ENCODE measurements around the gene NEUROD2.

The NEUROD2 gene

GRCh38 chr17:39642291-39643074, 34.8 kb upstream of the NEUROD2 start:
- H3K27me3 ChIP-seq (ENCODE audit: control insufficient read depth, insufficient read depth, low read length): no peaks in the 10 kb centered on the region
- H3K9me3 ChIP-seq (ENCODE audit: control insufficient read depth, insufficient read depth, low read length): no peaks in the 10 kb centered on the region
- H3K4me3 ChIP-seq (ENCODE audit: low read length): no peak overlapping the region
- no peak overlapping the region for H3K27ac ChIP-seq (ENCODE audit: low read length)
- no peak for DNase-seq (ENCODE audit: low read depth, low spot score)
- no peaks in the 10 kb centered on the region for H3K36me3 ChIP-seq (ENCODE audit: control insufficient read depth, insufficient read depth, low read length)
- 0 out of 2 replicates have a peak, but pooled peaks cover 6% of the 10 kb centered on the region for H3K4me1 ChIP-seq (ENCODE audit: control insufficient read depth, insufficient read depth, low read length)
- no CpG with 5 or more reads among the region's 9 CpGs for WGBS (ENCODE audit: insufficient coverage, insufficient read length)

GRCh38 chr17:39641883-39642282, 34.2 kb upstream of the NEUROD2 start:
- Histone ChIP-seq H3K9me3 (ENCODE audit: control insufficient read depth, insufficient read depth, low read length) (no peaks in the 10 kb centered on the region), H3K4me1 (ENCODE audit: control insufficient read depth, insufficient read depth, low read length) (0 out of 2 replicates have a peak, but pooled peaks cover 6% of the 10 kb centered on the region), H3K27ac (ENCODE audit: low read length) (no peak overlapping the region), H3K36me3 (ENCODE audit: control insufficient read depth, insufficient read depth, low read length) (no peaks in the 10 kb centered on the region), H3K4me3 (ENCODE audit: low read length) (no peak overlapping the region), H3K27me3 (ENCODE audit: control insufficient read depth, insufficient read depth, low read length) (no peaks in the 10 kb centered on the region)
- WGBS (ENCODE audit: insufficient coverage, insufficient read length): no CpG with 5 or more reads among the region's 7 CpGs
- DNase-seq (ENCODE audit: low read depth, low spot score): no peak

GRCh38 chr17:39641097-39641496, 33.4 kb upstream of the NEUROD2 start:
- Histone ChIP-seq H3K9me3 (ENCODE audit: control insufficient read depth, insufficient read depth, low read length) (no peaks in the 10 kb centered on the region), H3K4me3 (ENCODE audit: low read length) (no peak overlapping the region), H3K27me3 (ENCODE audit: control insufficient read depth, insufficient read depth, low read length) (no peaks in the 10 kb centered on the region), H3K27ac (ENCODE audit: low read length) (no peak overlapping the region), H3K4me1 (ENCODE audit: control insufficient read depth, insufficient read depth, low read length) (peaks cover 7% of the 10 kb centered on the region; the same call in 1 of the 2 replicates), H3K36me3 (ENCODE audit: control insufficient read depth, insufficient read depth, low read length) (no peaks in the 10 kb centered on the region)
- no CpG with 5 or more reads among the region's 4 CpGs for WGBS (ENCODE audit: insufficient coverage, insufficient read length)
- no peak for DNase-seq (ENCODE audit: low read depth, low spot score)

- no peak for DNase-seq (ENCODE audit: low read depth, low spot score)
- Histone ChIP-seq H3K36me3 (ENCODE audit: control insufficient read depth, insufficient read depth, low read length) (no peaks in the 10 kb centered on the region), H3K27ac (ENCODE audit: low read length) (no peak overlapping the region), H3K9me3 (ENCODE audit: control insufficient read depth, insufficient read depth, low read length) (no peaks in the 10 kb centered on the region), H3K27me3 (ENCODE audit: control insufficient read depth, insufficient read depth, low read length) (no peaks in the 10 kb centered on the region), H3K4me3 (ENCODE audit: low read length) (no peak overlapping the region), H3K4me1 (ENCODE audit: control insufficient read depth, insufficient read depth, low read length) (peaks cover 9% of the 10 kb centered on the region; the same call in 1 of the 2 replicates)
- no CpG with 5 or more reads among the region's 4 CpGs for WGBS (ENCODE audit: insufficient coverage, insufficient read length)
These were observed 32.9 kb upstream of the NEUROD2 start for GRCh38 chr17:39640591-39641031.

- WGBS (ENCODE audit: insufficient coverage, insufficient read length): no CpG with 5 or more reads among the region's 11 CpGs
- no peaks in the 10 kb centered on the region for H3K36me3 ChIP-seq (ENCODE audit: control insufficient read depth, insufficient read depth, low read length)
- H3K27ac ChIP-seq (ENCODE audit: low read length): no peak overlapping the region
- DNase-seq (ENCODE audit: low read depth, low spot score): no peak
- H3K4me1 ChIP-seq (ENCODE audit: control insufficient read depth, insufficient read depth, low read length): peaks cover 9% of the 10 kb centered on the region; the same call in 1 of the 2 replicates
- no peaks in the 10 kb centered on the region for H3K27me3 ChIP-seq (ENCODE audit: control insufficient read depth, insufficient read depth, low read length)
- no peaks in the 10 kb centered on the region for H3K9me3 ChIP-seq (ENCODE audit: control insufficient read depth, insufficient read depth, low read length)
- H3K4me3 ChIP-seq (ENCODE audit: low read length): no peak overlapping the region
These were observed 32.1 kb upstream of the NEUROD2 start for GRCh38 chr17:39639566-39640458.

GRCh38 chr17:39639043-39639442, 31.3 kb upstream of the NEUROD2 start:
- Histone ChIP-seq H3K27me3 (ENCODE audit: control insufficient read depth, insufficient read depth, low read length) (no peaks in the 10 kb centered on the region), H3K27ac (ENCODE audit: low read length) (no peak overlapping the region), H3K4me3 (ENCODE audit: low read length) (no peak overlapping the region), H3K36me3 (ENCODE audit: control insufficient read depth, insufficient read depth, low read length) (no peaks in the 10 kb centered on the region), H3K9me3 (ENCODE audit: control insufficient read depth, insufficient read depth, low read length) (no peaks in the 10 kb centered on the region), H3K4me1 (ENCODE audit: control insufficient read depth, insufficient read depth, low read length) (peaks cover 8% of the 10 kb centered on the region; the same call in 1 of the 2 replicates)
- no peak for DNase-seq (ENCODE audit: low read depth, low spot score)
- WGBS (ENCODE audit: insufficient coverage, insufficient read length): no CpG with 5 or more reads among the region's 2 CpGs

- no CpG with 5 or more reads among the region's 7 CpGs for WGBS (ENCODE audit: insufficient coverage, insufficient read length)
- H3K27ac ChIP-seq (ENCODE audit: low read length): no peak overlapping the region
These were observed 30.6 kb upstream of the NEUROD2 start for GRCh38 chr17:39638317-39638716.

GRCh38 chr17:39636927-39637736, 29.4 kb upstream of the NEUROD2 start, which contains the start of gene STARD3:
STARD3 (plus strand) TSS chr17:39637144; CDS start chr17:39653532, 16,388 bp downstream.
- H3K4me1 ChIP-seq (ENCODE audit: control insufficient read depth, insufficient read depth, low read length): peaks cover 5% of the 10 kb centered on the region
- no CpG with 5 or more reads among the region's 69 CpGs for WGBS (ENCODE audit: insufficient coverage, insufficient read length)

More at GRCh38 chr17:39638317-39638716, 30.6 kb upstream of the NEUROD2 start:
- Histone ChIP-seq H3K9me3 (ENCODE audit: control insufficient read depth, insufficient read depth, low read length) (no peaks in the 10 kb centered on the region), H3K36me3 (ENCODE audit: control insufficient read depth, insufficient read depth, low read length) (no peaks in the 10 kb centered on the region), H3K4me3 (ENCODE audit: low read length) (no peak overlapping the region), H3K4me1 (ENCODE audit: control insufficient read depth, insufficient read depth, low read length) (peaks cover 7% of the 10 kb centered on the region), H3K27me3 (ENCODE audit: control insufficient read depth, insufficient read depth, low read length) (no peaks in the 10 kb centered on the region)
- no peak for DNase-seq (ENCODE audit: low read depth, low spot score)

GRCh38 chr17:39636587-39636926, 28.8 kb upstream of the NEUROD2 start:
- WGBS (ENCODE audit: insufficient coverage, insufficient read length): no CpG with 5 or more reads among the region's 6 CpGs
- Histone ChIP-seq H3K36me3 (ENCODE audit: control insufficient read depth, insufficient read depth, low read length) (no peaks in the 10 kb centered on the region), H3K27me3 (ENCODE audit: control insufficient read depth, insufficient read depth, low read length) (no peaks in the 10 kb centered on the region), H3K4me1 (ENCODE audit: control insufficient read depth, insufficient read depth, low read length) (peaks cover 8% of the 10 kb centered on the region), H3K4me3 (ENCODE audit: low read length) (peak overlapping the region; percentile 71; the same call in 1 of the 2 replicates), H3K27ac (ENCODE audit: low read length) (no peak overlapping the region), H3K9me3 (ENCODE audit: control insufficient read depth, insufficient read depth, low read length) (no peaks in the 10 kb centered on the region)
- DNase-seq (ENCODE audit: low read depth, low spot score): no peak

More at GRCh38 chr17:39636927-39637736, 29.4 kb upstream of the NEUROD2 start, which contains the start of gene STARD3:
- Histone ChIP-seq H3K4me3 (ENCODE audit: low read length) (peak within 1 kb of the TSS; percentile 71; the same call in 1 of the 2 replicates), H3K27ac (ENCODE audit: low read length) (no peak within 1 kb of the TSS), H3K36me3 (ENCODE audit: control insufficient read depth, insufficient read depth, low read length) (no peaks in the 10 kb centered on the region), H3K27me3 (ENCODE audit: control insufficient read depth, insufficient read depth, low read length) (no peaks in the 10 kb centered on the region), H3K9me3 (ENCODE audit: control insufficient read depth, insufficient read depth, low read length) (no peaks in the 10 kb centered on the region)
- DNase-seq (ENCODE audit: low read depth, low spot score): no peak
